Measurements from ENCODE around the gene PKD1. TPM values are rescaled to one million over a fixed set of nuclear protein-coding genes. Genes with fewer than 3 reads are reported as not detected.

Gene PKD1
- total RNA-seq, 4 donors from 2014 or later: 86.4 to 214 (median 121) TPM

- no peak for DNase-seq (ENCODE audit: low spot score)
These were observed 43.9 kb upstream of the PKD1 start for GRCh38 chr16:2179576-2179975.

GRCh38 chr16:2179107-2179501 lies 43.4 kb upstream of the PKD1 start:
- no peak for TF ChIP-seq CTCF (IDR thresholded peaks at IDR 0.05)
- DNase-seq (ENCODE audit: low spot score): no peak
- ATAC-seq (ENCODE audit: low FRiP score): no peak

More at GRCh38 chr16:2179576-2179975, 43.9 kb upstream of the PKD1 start:
- no peak for ATAC-seq (ENCODE audit: low FRiP score)
- TF ChIP-seq CTCF (IDR thresholded peaks at IDR 0.05): no peak

GRCh38 chr16:2178321-2179106 lies 42.8 kb upstream of the PKD1 start:
- ATAC-seq (ENCODE audit: low FRiP score): no peak

GRCh38 chr16:2177561-2177960 lies 41.9 kb upstream of the PKD1 start:
- no peak for TF ChIP-seq CTCF (IDR thresholded peaks at IDR 0.05)
- ATAC-seq (ENCODE audit: low FRiP score) (no peak), DNase-seq (ENCODE audit: low spot score) (no peak)

More at GRCh38 chr16:2178321-2179106, 42.8 kb upstream of the PKD1 start:
- no peak for TF ChIP-seq CTCF (IDR thresholded peaks at IDR 0.05)
- DNase-seq (ENCODE audit: low spot score): no peak

- TF ChIP-seq CTCF (IDR thresholded peaks at IDR 0.05): no peak
- ATAC-seq (ENCODE audit: low FRiP score): no peak
These were observed 41.4 kb upstream of the PKD1 start for GRCh38 chr16:2177101-2177500.

GRCh38 chr16:2176047-2176446 lies 40.3 kb upstream of the PKD1 start:
- ATAC-seq (ENCODE audit: low FRiP score): no peak
- TF ChIP-seq CTCF (IDR thresholded peaks at IDR 0.05): no peak
- DNase-seq (ENCODE audit: low spot score): no peak

More at GRCh38 chr16:2177101-2177500, 41.4 kb upstream of the PKD1 start:
- DNase-seq (ENCODE audit: low spot score): no peak

- no peak for TF ChIP-seq CTCF (IDR thresholded peaks at IDR 0.05)
- DNase-seq (ENCODE audit: low spot score) (no peak), ATAC-seq (ENCODE audit: low FRiP score) (no peak)
These were observed 39.8 kb upstream of the PKD1 start for GRCh38 chr16:2175454-2175853.
